Vagina (tissue), 2 donors: ENCODE measurements around the gene IER5. TPM values are rescaled to one million over a fixed set of nuclear protein-coding genes. Genes with fewer than 3 reads are reported as not detected.
A peak's percentile ranks its signal among the peaks of the same experiment; 100 is the strongest.

ENCODE experiments used
- DNase-seq, 2 donors: peaks; one replicate each; pipeline ENCODE4 v3.0.0-alpha.2; 2017; ENCODE audit errors: extremely low spot score in 2 of 2
- H3K27ac ChIP-seq: fragments of 200-600 bp; sonication (generic); one replicate; pipeline ENCODE4 v1.5.1; 2019
- H3K27me3 ChIP-seq: fragments of 200-600 bp; sonication (generic); one replicate; pipeline ENCODE4 v1.5.1; 2019
- H3K36me3 ChIP-seq, 2 donors: fragments of 200-600 bp; sonication (generic); one replicate each; pipeline ENCODE4 v1.5.1; 2017 to 2019
- H3K4me1 ChIP-seq: fragments of 200-600 bp; sonication (generic); one replicate; pipeline ENCODE4 v1.5.1; 2019
- H3K4me3 ChIP-seq, 2 donors: fragments of 200-600 bp; sonication (generic); 1 replicate in 1 of 2; 2 replicates in 1 of 2; pipeline ENCODE4 v1.5.1; 2016 to 2019
- H3K9me3 ChIP-seq: fragments of 200-600 bp; sonication (generic); one replicate; pipeline ENCODE4 v1.5.1; 2019
- CTCF ChIP-seq, 3 experiments: fragments of 450-650 bp in 2 of 3; fragments of 200-600 bp in 1 of 3; sonication (generic) in 1 of 3; IDR thresholded peaks; one replicate each; pipeline ENCODE4 v1.5.1; 2017 to 2019; ENCODE audit warnings: antibody characterized with exemption in 3 of 3, mild to moderate bottlenecking in 2 of 3, moderate library complexity in 2 of 3
- POLR2A ChIP-seq, 2 donors: fragments of 450-650 bp; IDR thresholded peaks; one replicate each; pipeline ENCODE4 v1.6.1; 2017; ENCODE audit warnings: antibody characterized with exemption in 2 of 2, mild to moderate bottlenecking in 2 of 2, moderate library complexity in 2 of 2
- POLR2AphosphoS5 ChIP-seq, 2 donors: sonication (generic); formaldehyde crosslinking; IDR thresholded peaks; one replicate each; pipeline ENCODE4 v1.9.0; 2017; ENCODE audit warnings: antibody characterized with exemption in 2 of 2, mild to moderate bottlenecking in 2 of 2, low read depth in 1 of 2; ENCODE audit not compliant: insufficient read depth in 1 of 2
- intact Hi-C: fragments of 100-400 bp; cut with DNase I; formaldehyde crosslinking; loops from one replicate; pipeline ENCODE4 v1.15.1; 2023
- total RNA-seq: library from RNA; depleted of rRNA; stranded (reverse); fragments of >200 nt; gene quantifications from one replicate; pipeline ENCODE4 v1.2.3, GENCODE V29; 2016

IER5 gene
- total RNA-seq, 1 donor from 2014 or later: 13.0 TPM

- Histone ChIP-seq H3K27me3 (no peaks in the 10 kb centered on the region), H3K4me3 (peak overlapping the region; percentile 0 to 77), H3K36me3 (peaks cover 0 to 6% of the 10 kb centered on the region in 2 donors), H3K27ac (peak overlapping the region; percentile 14), H3K4me1 (peaks cover 60% of the 10 kb centered on the region), H3K9me3 (no peaks in the 10 kb centered on the region)
- intact Hi-C loops: loop anchor here (5.0 kb wide), 1 partner anchor 60 kb away; the partner anchor contains the start of gene MR1
- DNase-seq: no peak
- no peak for TF ChIP-seq POLR2AphosphoS5 (IDR thresholded peaks at IDR 0.05; ENCODE audit: insufficient read depth in 1 of 2, low read depth in 1 of 2)
- TF ChIP-seq POLR2A (IDR thresholded peaks at IDR 0.05): no peak
- TF ChIP-seq CTCF (IDR thresholded peaks at IDR 0.05): no peak
Observed at GRCh38 chr1:181092056-181092455, 3.6 kb downstream of the IER5 start.

- peaks cover 0 to 6% of the 10 kb centered on the region in 2 donors for H3K36me3 ChIP-seq
- DNase-seq: no peak
- H3K4me1 ChIP-seq: peaks cover 66% of the 10 kb centered on the region
- H3K9me3 ChIP-seq: no peaks in the 10 kb centered on the region
- H3K4me3 ChIP-seq: no peak overlapping the region
- intact Hi-C loops: loop anchor here (5.0 kb wide), 1 partner anchor 61 kb away; the partner anchor contains the start of gene MR1
- TF ChIP-seq POLR2AphosphoS5 (IDR thresholded peaks at IDR 0.05; ENCODE audit: insufficient read depth in 1 of 2, low read depth in 1 of 2) (no peak), CTCF (IDR thresholded peaks at IDR 0.05) (no peak), POLR2A (IDR thresholded peaks at IDR 0.05) (no peak)
- no peak overlapping the region for H3K27ac ChIP-seq
- H3K27me3 ChIP-seq: no peaks in the 10 kb centered on the region
Observed at GRCh38 chr1:181092883-181093458, 4.5 kb downstream of the IER5 start.

- Histone ChIP-seq H3K27me3 (no peaks in the 10 kb centered on the region), H3K4me1 (peaks cover 77% of the 10 kb centered on the region), H3K36me3 (peaks cover 0 to 6% of the 10 kb centered on the region in 2 donors), H3K27ac (peak overlapping the region; percentile 76), H3K9me3 (no peaks in the 10 kb centered on the region), H3K4me3 (no peak overlapping the region)
- intact Hi-C loops: loop anchor here (5.0 kb wide), 1 partner anchor 62 kb away; the partner anchor contains the start of gene MR1
- no peak for DNase-seq
- TF ChIP-seq POLR2AphosphoS5 (IDR thresholded peaks at IDR 0.05; ENCODE audit: insufficient read depth in 1 of 2, low read depth in 1 of 2) (no peak), POLR2A (IDR thresholded peaks at IDR 0.05) (no peak), CTCF (IDR thresholded peaks at IDR 0.05) (no peak)
Observed at GRCh38 chr1:181094416-181095212, 6.1 kb downstream of the IER5 start.

- TF ChIP-seq POLR2AphosphoS5 (IDR thresholded peaks at IDR 0.05; ENCODE audit: insufficient read depth in 1 of 2, low read depth in 1 of 2) (no peak), CTCF (IDR thresholded peaks at IDR 0.05) (no peak), POLR2A (IDR thresholded peaks at IDR 0.05) (no peak)
- H3K4me1 ChIP-seq: peaks cover 81% of the 10 kb centered on the region
- no peak overlapping the region for H3K4me3 ChIP-seq
- H3K36me3 ChIP-seq: peaks cover 0 to 6% of the 10 kb centered on the region in 2 donors
- no peaks in the 10 kb centered on the region for H3K27me3 ChIP-seq
- DNase-seq: no peak
- intact Hi-C loops: no loop called here
- peak overlapping the region; percentile 76 for H3K27ac ChIP-seq
- no peaks in the 10 kb centered on the region for H3K9me3 ChIP-seq
Observed at GRCh38 chr1:181095260-181095659, 6.8 kb downstream of the IER5 start.
